Islet of Langerhans (tissue), 1 donor: Measurements from ENCODE around the gene PSMG2.

Source experiments
- FAIRE-seq: peaks from one replicate; lab custom pipeline; 2011; peaks lifted over from hg19 to GRCh38; lab: Jason Lieb, UNC

PSMG2 gene, protein sequence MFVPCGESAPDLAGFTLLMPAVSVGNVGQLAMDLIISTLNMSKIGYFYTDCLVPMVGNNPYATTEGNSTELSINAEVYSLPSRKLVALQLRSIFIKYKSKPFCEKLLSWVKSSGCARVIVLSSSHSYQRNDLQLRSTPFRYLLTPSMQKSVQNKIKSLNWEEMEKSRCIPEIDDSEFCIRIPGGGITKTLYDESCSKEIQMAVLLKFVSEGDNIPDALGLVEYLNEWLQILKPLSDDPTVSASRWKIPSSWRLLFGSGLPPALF

DNA sequence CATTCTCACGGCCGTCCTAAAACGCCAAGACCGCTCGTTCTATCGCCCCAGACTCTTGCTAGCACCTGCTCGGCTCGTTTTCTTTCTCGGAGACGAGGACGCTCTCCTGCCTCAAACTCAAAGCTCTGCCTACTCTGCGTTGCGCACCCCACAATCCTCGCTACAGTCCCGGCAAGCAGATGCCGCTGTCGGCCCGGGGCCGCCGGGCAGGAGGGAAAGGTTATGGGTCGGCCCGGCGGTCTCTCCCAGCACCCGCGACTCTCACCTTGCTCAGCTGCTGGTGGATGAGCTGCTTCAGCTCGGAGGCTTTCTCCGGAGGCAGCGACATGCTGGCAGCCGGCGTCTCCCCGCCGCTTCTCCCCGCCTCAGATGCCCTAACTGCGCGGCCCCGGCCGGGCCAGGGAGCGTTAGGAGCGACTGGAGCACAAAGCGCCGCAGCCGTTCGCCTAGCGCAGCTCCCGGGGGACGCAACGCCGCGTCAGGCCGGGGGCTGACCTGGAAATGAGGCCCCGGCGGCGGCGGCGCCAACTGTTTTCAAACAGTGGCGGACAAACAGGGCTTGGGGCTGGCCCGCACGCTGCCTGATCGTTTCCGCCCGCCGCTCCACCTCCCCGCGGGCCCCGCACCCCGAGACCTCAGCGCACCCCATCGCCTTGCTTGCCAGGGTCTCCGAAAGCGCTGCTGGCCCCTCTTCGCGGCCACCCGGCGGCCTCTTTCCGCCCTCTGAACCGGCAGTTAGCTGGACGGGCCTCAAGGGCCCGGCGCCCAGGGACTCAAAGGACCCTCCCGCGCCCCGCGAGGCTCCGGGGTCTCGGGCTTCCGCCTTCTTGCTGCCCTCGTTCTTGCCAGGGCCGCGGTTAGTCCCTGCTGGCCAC lies at the start of gene PSMG2, which contains the start of gene CEP76:
TSS of gene PSMG2 (plus strand) at position 822 of the 875 bp plus-strand sequence. CDS start 66 bp downstream, outside the sequence.
TSS of gene CEP76 (minus strand) at position 503 of the 875 bp plus-strand sequence. CDS start at position 328, 175 bp downstream.
- FAIRE-seq, result no peak

DNA sequence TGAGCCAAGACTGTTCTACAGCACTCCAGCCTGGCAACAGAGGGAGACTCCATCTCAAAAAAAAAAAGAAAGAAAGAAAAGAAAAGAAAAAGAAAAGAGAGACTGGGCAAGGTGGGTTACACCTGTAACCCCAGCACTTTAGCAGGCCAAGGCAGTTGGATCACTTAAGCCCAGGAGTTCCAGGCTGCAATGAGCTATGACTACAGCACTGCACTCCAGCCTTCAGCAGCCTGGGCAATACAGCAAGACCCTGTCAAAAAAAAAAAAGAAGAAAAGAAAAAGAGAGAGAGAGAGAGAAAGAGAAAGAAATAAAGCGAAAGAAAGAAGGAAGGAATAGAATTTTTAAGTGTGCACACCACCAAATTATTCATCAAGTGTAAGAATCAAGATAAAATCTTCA lies 47.9 kb upstream of the PSMG2 start:
- FAIRE-seq, result no peak

DNA sequence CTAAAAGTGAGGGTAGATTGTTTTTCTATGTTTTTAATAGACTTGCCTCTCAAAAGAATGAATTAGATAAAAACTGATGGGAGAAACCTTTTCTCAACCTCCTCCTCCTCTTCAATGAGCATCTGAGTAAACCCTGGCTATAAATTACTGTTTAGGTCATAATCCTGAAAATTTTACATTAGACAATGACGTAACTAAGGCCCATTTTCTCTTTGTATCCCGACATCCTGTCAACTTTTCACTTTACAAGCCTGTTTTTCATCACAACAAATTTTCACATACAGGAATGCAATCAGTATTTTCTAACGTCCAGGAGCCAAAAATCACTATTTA lies 46.3 kb upstream of the PSMG2 start:
- peak; percentile 51 for FAIRE-seq

DNA sequence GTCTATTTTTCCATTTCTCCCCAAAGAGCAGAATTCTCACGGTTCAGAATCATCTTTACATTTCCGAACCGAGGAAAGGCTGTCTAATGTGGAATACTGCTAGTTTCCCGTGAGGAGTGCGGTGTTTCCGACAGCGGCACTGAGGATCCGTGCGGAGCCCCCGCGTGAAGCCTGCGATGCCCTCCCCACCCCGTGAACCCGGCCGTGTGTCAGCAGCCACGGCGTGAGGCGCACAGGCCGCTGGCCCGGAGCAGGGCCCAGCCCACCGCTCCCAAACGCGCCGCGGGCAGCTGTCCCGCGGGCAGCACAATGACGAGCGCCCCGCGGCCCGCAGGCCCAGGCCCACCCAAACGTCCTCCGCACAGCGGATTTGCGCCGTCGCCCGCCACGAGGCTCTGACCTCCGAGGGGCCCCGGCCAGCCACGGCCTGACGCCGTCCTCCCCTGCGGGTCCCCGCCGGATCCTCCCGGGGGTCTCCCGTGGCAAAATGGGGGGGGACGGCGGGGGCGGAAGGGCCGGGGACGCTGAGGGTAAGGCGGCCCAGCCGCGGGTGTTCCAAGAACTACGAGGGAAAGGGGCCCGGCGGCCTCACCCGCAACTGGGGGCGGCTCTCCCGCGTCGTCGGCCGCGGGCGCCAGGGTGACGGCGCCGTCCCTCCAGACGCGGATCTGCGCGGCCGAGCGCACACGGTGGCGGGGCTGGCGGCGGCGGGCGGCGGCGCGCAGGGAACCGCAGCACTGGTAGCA lies 45.7 kb upstream of the PSMG2 start:
- no peak for FAIRE-seq

DNA sequence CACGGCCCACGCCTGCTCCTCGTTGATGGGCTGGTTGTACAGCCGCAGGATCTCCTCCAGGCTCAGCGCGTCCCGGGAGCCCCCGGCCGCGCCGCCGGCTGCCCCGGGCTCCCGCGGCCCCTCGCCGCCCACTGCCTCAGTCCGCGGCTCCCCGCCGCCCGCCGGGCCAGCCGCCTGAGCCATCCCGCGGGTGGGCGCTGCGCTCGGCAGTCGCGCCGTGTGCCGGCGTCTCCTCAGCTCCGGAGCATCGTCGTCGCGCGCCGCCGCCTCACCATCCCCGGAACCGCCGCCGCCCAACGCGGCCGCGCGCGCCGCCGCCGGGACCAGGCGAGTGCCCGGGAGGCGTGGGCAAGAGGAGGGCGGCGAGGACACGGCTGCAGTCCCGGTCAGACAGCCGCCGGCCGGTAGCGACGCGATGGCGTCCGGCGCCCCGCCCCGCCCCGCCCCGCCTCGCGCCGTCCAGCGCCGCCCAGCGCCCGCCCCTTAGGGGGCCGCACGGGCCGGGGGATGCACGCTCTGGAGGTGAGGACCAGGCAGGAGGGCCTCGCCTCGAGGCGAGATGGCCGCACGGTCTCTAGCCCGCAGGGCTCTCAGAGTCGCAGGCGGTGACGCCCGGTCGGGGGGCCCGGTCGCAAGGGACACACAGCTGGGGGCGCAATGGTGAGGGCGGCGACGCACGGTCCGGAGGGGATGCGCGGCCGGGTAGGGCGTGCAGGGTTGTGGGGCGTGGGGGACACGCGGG lies 45.0 kb upstream of the PSMG2 start, which contains the start of gene SPIRE1:
TSS of gene SPIRE1 (minus strand) at position 424 of the 742 bp plus-strand sequence. CDS start at position 183, 241 bp downstream.
- FAIRE-seq, result no peak

DNA sequence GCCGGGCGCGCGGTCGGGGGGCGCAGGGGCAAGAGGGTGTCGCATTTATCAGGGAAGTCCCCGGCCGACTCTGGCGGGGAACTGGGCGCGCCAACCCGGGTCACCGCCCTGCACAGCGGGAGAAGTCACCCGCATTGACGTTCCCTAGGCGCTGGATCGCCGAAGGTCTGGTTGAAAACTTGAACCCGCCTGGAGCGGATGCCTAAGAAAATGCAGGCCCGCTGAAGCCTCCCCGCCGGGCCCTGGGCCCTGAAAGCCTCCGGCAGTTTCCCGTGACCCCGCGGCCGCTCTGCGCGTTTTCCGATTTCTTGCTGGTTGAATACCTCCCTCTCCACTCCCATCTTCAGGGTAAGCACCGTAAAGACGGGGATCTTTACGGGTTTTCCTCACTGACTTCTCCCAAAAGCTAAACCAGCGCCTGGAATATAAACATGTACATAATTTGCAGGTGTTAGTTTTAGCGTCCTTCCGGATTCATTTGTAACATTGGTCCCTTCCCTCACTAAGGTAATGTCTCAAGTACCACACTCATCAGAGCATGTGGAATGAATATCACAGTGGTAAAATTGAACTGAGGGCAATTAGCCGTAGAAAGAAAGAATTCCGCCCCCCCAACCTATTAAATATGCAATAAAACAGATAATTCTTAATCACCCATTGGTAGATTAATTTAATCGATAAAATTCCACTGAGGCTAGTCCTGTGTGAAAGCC lies 44.3 kb upstream of the PSMG2 start:
- FAIRE-seq, result no peak

DNA sequence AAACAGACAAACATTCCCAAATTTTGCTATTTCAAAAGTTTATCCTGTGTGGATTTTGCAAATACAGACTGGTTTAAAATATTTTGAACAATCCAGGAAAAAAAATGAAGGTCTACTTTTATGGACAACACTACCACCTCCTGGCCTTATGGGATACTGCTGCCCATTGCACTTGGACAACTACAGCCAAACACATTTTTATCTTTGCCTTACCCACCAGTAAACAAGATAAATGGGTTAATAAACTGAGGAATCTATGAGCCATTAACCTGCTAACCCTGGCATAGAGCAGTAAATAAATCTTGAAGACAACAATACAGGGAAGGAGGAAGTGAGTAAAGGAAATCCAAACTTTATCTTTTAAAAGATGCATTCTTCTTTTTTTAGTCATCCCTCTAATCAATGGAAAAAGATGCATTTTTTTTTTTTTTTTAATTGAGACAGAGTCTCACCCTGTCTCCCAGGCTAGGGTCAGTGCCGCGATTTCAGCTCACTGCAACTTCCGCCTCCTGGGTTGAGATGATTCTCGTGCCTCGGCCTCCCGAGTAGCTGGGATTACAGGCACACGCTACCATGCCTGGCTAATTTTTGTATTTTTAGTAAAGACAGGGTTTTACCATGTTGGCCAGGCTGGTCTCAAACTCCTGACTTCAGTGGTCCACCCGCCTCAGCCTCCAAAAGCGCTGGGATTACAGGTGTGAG lies 42.8 kb upstream of the PSMG2 start:
- FAIRE-seq, result peak; percentile 98

DNA sequence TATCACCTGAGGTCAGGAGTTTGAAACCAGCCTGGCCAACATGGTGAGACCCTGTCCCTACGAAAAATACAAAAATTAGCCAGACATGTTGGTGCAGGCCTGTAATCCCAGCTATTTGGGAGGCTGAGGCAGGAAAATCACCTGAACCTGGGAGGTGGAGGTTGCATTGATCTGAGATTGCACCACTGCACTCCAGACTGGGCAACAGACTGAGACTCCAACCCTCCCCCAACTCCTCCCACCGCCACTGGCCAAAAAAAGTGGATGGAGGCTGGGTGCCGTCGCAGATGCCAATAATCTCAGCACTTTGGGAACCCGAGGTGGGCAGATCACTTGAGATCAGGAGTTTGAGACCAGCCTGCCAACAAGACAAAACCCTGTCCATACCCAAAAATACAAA lies 34.8 kb upstream of the PSMG2 start:
- no peak for FAIRE-seq

DNA sequence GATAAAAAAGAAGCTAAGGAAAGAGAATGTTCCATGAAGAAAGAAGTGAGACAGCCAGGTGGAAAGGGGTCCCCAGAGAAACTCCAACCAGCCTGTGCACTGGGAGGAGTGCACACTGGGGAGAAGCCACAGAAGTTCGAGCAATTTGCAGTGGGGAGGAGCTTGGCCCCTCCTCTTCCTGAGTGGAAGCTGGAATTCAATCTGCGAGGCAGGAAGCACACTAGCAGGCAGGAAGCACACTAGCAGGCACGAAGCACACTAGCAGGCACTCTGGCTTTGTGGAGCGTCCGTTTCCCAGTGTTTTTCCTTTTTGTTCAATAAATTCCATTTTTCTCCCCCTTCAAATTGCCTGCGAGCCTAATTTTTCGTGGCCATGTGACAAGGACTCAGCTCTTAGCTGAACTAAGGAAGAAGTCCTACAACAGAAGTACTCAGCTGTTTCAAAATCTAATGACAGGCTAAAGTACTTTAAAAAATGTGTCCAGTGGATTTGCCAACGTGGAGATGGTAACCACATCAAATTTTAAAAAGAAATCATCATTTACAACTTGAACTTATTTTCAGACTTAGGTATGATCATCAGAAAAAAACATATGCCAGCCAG lies 23.6 kb upstream of the PSMG2 start:
- FAIRE-seq, result no peak

DNA sequence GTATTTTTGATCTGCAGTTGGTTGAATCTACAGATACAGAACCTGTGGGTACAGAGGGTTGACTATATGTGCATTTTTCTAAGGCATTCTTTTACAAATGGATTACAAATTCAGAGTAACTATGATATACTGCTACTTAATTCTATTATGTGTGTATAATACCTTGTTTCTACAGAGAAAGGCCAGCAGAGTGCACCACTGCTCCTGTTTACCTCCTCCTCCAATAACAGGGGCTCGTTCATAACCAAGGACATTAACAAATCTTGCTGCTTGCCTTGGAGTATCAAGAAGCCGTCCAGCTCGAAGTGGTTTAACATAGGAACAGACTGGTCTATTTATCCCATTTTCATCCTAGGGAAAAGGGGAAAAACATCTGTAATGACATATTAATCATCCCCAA lies 16.7 kb upstream of the PSMG2 start:
- no peak for FAIRE-seq

DNA sequence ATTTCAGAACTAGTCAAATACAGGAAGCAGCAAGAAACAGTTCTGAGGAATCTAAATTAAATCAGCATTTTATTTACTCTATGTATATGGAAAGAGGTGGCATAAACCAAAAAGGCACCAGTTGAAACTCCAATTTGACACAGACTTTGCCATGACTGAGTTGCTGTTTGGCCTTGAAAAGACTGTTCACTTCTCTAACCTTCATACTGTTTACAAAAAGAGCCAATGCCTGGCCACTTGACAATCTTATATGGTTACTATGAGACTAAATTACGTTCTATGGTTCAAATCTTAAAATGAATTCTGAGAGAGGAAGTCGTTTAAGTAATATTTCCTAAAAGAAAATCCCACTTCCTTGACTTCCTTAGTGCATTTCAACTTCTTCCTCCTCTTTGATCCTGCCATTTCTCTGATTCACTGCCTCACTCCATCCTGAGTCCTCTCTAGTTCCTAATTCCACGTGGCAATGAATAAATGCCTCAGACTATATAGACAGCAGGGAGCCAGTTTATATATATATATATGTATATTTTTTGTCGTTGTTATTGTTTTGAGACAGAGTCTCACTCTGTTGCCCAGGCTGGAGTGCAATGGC lies 13.5 kb upstream of the PSMG2 start:
- no peak for FAIRE-seq

DNA sequence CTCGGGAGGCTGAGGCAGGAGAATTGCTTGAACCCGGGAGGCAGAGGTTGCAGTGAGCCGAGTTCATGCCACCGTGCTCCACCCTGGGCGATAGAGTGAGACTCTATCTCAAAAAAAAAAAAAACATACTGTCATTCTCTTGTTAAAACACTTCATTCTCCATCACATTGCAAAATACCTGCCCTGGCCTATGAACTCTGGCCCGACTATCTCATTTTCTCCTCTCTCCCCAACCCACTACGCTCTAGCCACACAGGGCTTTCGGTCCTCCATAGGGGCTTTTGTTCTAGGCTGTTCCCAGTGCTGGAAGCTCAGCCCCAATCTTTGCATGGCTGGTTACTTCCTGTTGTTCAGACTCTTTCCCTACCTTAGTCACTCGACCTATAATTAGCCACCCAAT lies 10.6 kb upstream of the PSMG2 start:
- FAIRE-seq, result no peak

DNA sequence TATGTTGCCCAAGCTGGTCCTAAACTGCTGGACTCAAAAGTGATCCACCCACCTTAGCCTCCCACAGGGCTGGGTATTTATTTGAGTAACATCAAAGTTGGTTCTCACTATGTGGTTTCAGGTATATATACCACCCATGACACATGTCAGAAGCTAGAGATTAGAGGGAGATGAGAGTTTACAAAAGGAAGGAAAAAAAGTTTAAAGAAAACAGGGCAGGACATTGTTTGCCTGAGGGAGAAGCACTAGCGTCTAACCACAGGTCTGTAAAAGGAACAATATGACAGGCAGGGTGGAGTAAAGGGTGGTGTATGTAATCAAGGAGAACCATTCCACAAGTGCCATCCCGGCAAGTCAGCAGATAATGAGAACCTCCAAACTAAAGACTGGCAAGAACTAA lies 8.8 kb upstream of the PSMG2 start:
- FAIRE-seq, result no peak

DNA sequence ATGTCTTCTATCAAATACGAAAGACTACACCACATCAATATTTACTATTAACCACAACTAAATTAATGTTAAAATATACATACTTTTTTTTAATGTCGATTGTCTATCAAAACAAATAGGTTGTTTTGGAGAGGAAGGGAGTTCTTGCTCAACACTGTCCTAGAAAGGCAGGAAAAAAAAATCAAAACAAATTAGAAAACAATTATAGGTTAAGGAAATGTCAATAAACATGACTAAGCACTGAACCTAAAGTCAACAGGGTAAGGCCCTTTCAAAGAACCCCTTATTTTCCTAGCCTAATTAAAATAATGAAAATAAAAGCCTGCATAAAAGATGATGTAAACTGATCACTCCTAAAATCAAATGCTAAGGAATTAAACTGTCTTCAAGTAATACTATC lies 3.1 kb upstream of the PSMG2 start:
- no peak for FAIRE-seq

DNA sequence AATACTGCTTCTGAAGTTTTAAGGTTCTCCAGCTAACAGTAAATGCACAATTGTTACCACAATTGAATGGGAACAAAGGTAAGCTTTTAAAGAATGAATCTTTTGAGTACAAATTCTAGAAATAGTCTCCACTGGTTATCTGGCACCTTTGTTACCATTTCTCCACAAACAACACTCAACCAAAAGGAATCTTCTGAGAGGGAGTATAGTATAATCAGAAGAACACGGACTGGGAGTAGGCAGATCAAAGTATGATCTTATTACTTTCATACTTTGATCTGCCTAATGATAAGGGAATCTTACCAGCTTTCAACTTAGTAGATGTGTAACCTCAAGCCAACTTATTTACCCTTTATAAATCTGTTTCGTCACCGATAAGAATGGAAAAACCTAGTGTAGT lies 1.7 kb upstream of the PSMG2 start:
- no peak for FAIRE-seq

DNA sequence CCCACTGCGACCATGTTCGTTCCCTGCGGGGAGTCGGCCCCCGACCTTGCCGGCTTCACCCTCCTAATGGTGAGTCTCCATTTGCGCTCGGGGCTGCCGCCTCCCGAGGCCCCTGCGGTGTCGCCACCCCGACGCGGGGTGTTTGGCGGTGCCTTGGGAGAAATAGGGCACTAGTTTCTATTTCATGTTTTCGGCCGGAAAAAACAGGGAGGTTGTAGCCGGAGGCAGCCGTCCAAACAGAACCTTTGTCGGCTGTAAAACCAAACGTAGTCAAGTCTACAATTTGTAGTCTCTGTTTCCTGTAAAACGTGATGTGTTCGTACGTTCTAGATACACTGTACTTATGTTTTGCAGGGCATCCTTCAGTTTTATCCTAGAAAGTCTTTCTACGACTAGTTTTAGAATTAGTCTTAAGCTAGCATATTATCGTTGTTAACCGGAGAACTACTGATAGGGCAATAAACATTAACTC lies 290 bp downstream of the PSMG2 start:
- FAIRE-seq, result no peak

DNA sequence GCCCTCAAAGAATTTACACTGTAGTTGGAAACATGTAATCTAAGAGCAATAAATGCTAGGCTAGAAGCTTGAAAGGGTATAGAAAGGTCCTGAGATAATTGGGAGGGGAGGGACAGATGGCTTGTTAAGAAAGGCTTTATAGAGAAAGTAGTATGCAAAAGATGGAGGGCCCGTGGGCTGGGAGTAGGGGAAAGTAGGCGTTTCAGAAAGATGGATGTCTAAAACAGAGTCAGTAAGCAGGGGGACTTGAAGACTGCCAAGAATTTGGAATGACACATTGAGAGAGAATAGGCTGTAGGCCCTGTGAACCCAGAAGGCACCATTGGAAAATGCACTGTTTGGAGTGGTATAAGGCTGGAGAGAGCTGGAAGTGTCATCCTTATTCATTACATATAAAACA lies 822 bp downstream of the PSMG2 start:
- FAIRE-seq, result no peak

DNA sequence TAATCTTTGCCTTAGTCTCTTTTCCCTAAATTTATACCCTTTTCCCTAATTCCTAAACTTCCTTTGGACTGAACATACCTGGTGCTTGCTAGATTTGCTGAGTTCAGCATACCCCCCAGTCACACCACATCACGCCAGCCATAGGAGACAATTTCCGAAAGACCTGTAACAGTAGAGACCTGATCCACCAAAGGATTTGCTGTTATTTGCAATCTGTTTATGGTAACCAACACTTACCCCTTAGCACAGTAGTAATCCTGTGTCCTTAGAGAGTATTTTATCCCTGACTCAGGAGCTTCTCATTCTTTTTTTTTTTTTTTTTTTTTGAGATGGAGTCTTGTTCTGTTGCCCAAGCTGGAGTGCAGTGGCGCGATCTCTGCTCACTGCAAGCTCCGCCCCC lies 8.6 kb downstream of the PSMG2 start:
- FAIRE-seq, result no peak

DNA sequence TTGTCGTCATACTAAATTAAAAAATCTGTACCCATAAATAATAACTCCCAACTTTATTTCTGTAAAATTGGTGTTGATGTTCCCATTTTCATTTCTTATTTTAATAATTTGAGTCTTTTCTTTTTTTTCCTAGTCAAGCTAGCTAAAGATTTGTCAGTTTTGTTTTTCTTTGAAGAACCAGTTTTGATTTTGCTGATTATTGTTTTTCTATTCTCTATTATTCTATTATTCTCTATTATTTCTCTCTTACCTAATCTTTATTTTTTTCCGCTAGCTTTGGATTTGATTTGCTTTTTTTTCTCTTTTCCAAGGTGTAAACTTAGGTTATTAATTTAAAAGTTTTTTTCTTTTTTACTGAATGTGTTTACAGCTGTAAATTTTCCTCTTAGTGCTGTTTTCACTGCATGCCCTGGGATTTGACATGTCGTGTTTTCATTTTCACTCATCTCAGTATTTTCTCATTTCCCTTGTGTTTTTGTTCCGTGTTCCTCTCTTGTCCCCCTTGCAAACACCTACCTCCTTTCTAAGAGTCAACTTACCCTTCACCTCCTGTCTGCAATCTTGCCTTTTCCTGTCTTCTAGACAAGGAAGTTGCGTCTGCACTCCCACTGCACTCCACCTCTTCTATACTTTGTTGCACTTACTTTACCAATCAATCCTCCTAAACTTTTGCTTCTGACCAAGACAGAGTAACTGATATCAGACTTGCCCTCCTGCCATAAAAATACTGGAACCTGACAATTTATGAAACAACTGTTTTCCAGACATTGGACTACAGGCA lies 18.8 kb downstream of the PSMG2 start:
- no peak for FAIRE-seq
